ENCODE results near the gene TRAF4.
"Not testable (repeated sequence)": the region's sequence is repeated elsewhere in the genome, so short reads cannot be mapped to it uniquely, and the experiment has no call there.

TRAF4 gene

DNA sequence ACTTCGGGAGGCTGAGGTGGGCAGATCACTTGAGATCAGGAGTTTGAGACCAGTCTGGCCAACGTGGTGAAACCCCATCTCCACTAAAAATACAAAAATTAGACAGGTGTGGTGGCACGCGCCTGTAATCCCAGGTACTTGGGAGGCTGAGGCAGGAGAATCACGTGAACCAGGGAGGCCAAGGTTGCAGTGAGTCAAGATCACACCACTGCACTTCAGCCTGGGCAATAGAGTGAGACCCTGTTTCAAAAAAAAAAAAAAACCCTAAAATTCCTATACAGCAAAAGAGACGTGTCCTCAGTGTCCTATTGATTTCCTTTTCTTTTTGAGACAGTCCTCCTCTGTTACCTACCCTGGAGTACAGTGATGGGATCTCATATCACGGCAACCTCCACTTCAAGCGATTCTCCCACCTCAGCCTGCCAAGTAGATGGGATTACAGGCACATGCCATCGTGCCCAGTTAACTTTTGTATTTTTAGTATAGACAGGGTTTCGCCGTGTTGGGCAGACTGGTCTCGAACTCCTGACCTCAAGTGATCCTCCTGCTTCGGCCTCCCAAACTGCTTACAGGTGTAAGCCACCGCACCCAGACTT, 51.1 kb downstream of the TRAF4 start:
- DNase-seq, result not testable (repeated sequence)

DNA sequence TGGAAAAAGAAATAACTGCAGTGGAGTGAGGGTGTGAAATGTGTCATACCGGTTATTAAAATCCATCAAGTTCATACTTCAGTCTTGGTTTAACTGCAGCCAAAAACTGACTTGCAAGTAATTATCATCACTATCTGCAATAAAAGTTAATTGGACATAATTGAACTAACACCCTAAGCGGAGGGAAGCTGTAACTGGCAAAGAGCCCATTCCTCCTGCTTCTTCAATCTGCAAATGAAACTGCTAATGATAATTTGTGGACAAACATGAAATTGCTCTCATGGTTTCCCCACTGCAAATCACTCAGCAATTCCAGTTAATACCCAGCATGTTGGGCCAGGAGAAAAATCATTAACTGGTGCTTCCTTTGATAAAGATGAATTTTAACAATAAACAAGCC, 52.3 kb downstream of the TRAF4 start:
- no peak for DNase-seq

Data from eye (tissue), 1 donor.